Measurements from ENCODE around the gene MVK. TPM values are rescaled to one million over a fixed set of nuclear protein-coding genes. Genes with fewer than 3 reads are reported as not detected.

Gene MVK
- total and polyA plus RNA-seq, 2 donors from 2014 or later: 40.0 to 48.1 TPM

GRCh38 chr12:109588461-109589239 is 15.1 kb downstream of the MVK start:
- intact Hi-C loops (cut with DNase I): no loop called here
- peaks cover 0 to 17% (median 6%) of the 10 kb centered on the region in 3 donors for H3K36me3 ChIP-seq (ENCODE audit: control insufficient read depth in 2 of 3, insufficient read depth in 3 of 3, low read length in 3 of 3)
- DNase-seq (no peak), FAIRE-seq (no peak)
- TF ChIP-seq CTCF (IDR thresholded peaks at IDR 0.05; ENCODE audit: borderline replicate concordance, extremely low read depth, insufficient read depth): no peak
- no peaks in the 10 kb centered on the region for H3K27me3 ChIP-seq (ENCODE audit: control insufficient read depth, insufficient read depth, low read length)
- H3K9me3 ChIP-seq (ENCODE audit: control insufficient read depth in 2 of 3, insufficient read depth in 1 of 3, low read length in 3 of 3): no peaks in the 10 kb centered on the region
- no peak overlapping the region for H3K9ac ChIP-seq (ENCODE audit: low read length in 3 of 3)
- H3K27ac ChIP-seq (ENCODE audit: low read depth in 2 of 2, low read length in 2 of 2): no peak overlapping the region
- H3K4me1 ChIP-seq (ENCODE audit: control insufficient read depth in 2 of 3, insufficient read depth in 2 of 3, low read depth in 1 of 3, low read length in 3 of 3): peaks cover 0 to 3% (median 0%) of the 10 kb centered on the region in 3 donors
- H3K4me3 ChIP-seq (ENCODE audit: low read length in 3 of 3): no peak overlapping the region

GRCh38 chr12:109589240-109589590 is 15.6 kb downstream of the MVK start:
- no peak overlapping the region for H3K27ac ChIP-seq (ENCODE audit: low read depth in 2 of 2, low read length in 2 of 2)
- FAIRE-seq (no peak), DNase-seq (no peak)
- peaks cover 0 to 17% (median 3%) of the 10 kb centered on the region in 3 donors for H3K36me3 ChIP-seq (ENCODE audit: control insufficient read depth in 2 of 3, insufficient read depth in 3 of 3, low read length in 3 of 3)
- intact Hi-C loops (cut with DNase I): no loop called here
- TF ChIP-seq CTCF (IDR thresholded peaks at IDR 0.05; ENCODE audit: borderline replicate concordance, extremely low read depth, insufficient read depth): no peak
- no peak overlapping the region for H3K4me3 ChIP-seq (ENCODE audit: low read length in 3 of 3)
- H3K9ac ChIP-seq (ENCODE audit: low read length in 3 of 3): no peak overlapping the region
- H3K9me3 ChIP-seq (ENCODE audit: control insufficient read depth in 2 of 3, insufficient read depth in 1 of 3, low read length in 3 of 3): no peaks in the 10 kb centered on the region
- H3K4me1 ChIP-seq (ENCODE audit: control insufficient read depth in 2 of 3, insufficient read depth in 2 of 3, low read depth in 1 of 3, low read length in 3 of 3): peaks cover 0 to 3% (median 0%) of the 10 kb centered on the region in 3 donors
- H3K27me3 ChIP-seq (ENCODE audit: control insufficient read depth, insufficient read depth, low read length): no peaks in the 10 kb centered on the region

GRCh38 chr12:109589691-109590245 is 16.2 kb downstream of the MVK start:
- TF ChIP-seq CTCF (IDR thresholded peaks at IDR 0.05; ENCODE audit: borderline replicate concordance, extremely low read depth, insufficient read depth): no peak
- H3K36me3 ChIP-seq (ENCODE audit: control insufficient read depth in 2 of 3, insufficient read depth in 3 of 3, low read length in 3 of 3): peaks cover 0 to 14% (median 3%) of the 10 kb centered on the region in 3 donors
- intact Hi-C loops (cut with DNase I): no loop called here

More at GRCh38 chr12:109589691-109590245, 16.2 kb downstream of the MVK start:
- FAIRE-seq: no peak
- Histone ChIP-seq H3K9me3 (ENCODE audit: control insufficient read depth in 2 of 3, insufficient read depth in 1 of 3, low read length in 3 of 3) (no peaks in the 10 kb centered on the region), H3K4me3 (ENCODE audit: low read length in 3 of 3) (no peak overlapping the region), H3K27me3 (ENCODE audit: control insufficient read depth, insufficient read depth, low read length) (no peaks in the 10 kb centered on the region), H3K9ac (ENCODE audit: low read length in 3 of 3) (no peak overlapping the region), H3K27ac (ENCODE audit: low read depth in 2 of 2, low read length in 2 of 2) (no peak overlapping the region), H3K4me1 (ENCODE audit: control insufficient read depth in 2 of 3, insufficient read depth in 2 of 3, low read depth in 1 of 3, low read length in 3 of 3) (peaks cover 0 to 4% (median 0%) of the 10 kb centered on the region in 3 donors)
- no peak for DNase-seq
